Muscle of leg (tissue), 11 donors: ENCODE data around the gene NYAP2. TPM values are rescaled to one million over a fixed set of nuclear protein-coding genes. Genes with fewer than 3 reads are reported as not detected.

Experiments
- DNase-seq: peaks from one replicate; pipeline ENCODE4 v3.0.0; 2013
- H3K27ac ChIP-seq: one replicate; pipeline ENCODE4 v1.5.1; 2013; ENCODE audit warnings: mild to moderate bottlenecking, low read length, control low read depth
- H3K27me3 ChIP-seq: one replicate; pipeline ENCODE4 v1.6.1; 2013; ENCODE audit warnings: low read length; ENCODE audit not compliant: control insufficient read depth, insufficient read depth
- H3K36me3 ChIP-seq: one replicate; pipeline ENCODE4 v1.6.1; 2013; ENCODE audit warnings: low read length; ENCODE audit not compliant: control insufficient read depth, insufficient read depth
- H3K4me1 ChIP-seq: one replicate; pipeline ENCODE4 v1.6.1; 2013; ENCODE audit warnings: low read length; ENCODE audit not compliant: control insufficient read depth, insufficient read depth
- H3K4me3 ChIP-seq: one replicate; pipeline ENCODE4 v1.5.1; 2013; ENCODE audit warnings: low read length, control low read depth
- H3K9me3 ChIP-seq: replicated peaks from 2 replicates; pipeline ENCODE4 v1.6.1; 2013; ENCODE audit warnings: low read depth, low read length; ENCODE audit not compliant: control insufficient read depth
- WGBS: methylation state at CpG from one replicate; pipeline ENCODE4 v1.1.5; 2013; ENCODE audit warnings: missing lambda C conversion rate; ENCODE audit not compliant: insufficient coverage; 5-methylcytosine and 5-hydroxymethylcytosine counted together
- polyA plus RNA-seq, 8 donors: library from polyadenylated mRNA; unstranded; fragments of 120-200 nt; gene quantifications; one replicate each; pipeline versions ENCODE4 v1.2.1 to v1.2.3, GENCODE V29; 2013; ENCODE audit warnings: inconsistent platforms in 1 of 8, low replicate concordance in 1 of 8; ENCODE audit not compliant: insufficient read length in 8 of 8, insufficient read depth in 1 of 8
- total RNA-seq: library from RNA; stranded (reverse); fragments of 120-200 nt; gene quantifications from one replicate; pipeline ENCODE4 v1.2.4, GENCODE V29; 2013

The NYAP2 gene
- total and polyA plus RNA-seq, 9 donors: 0.05 to 1.4 (median 0.40) TPM

DNA sequence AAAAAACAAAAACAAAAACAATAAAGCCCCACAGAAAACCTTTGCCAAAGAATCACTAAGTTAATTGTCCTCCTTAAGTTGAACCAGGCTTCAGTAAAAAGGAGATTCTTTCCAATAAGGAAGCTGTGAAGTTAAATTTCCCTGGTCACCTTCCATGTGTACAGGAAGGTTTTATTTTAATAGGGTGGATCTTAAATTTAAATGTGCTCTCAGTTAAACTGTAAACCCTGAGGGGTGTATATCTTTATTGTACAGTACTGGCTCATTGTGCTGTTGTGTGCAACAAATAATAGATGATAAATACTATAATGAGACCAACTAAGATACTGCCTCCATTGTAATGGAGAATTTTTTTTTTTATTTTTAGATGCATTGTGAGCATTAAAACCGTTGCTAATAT is 97.1 kb downstream of the NYAP2 start:
- H3K27me3 ChIP-seq: no peaks in the 10 kb centered on the region
- no peaks in the 10 kb centered on the region for H3K36me3 ChIP-seq
- H3K9me3 ChIP-seq: no peaks in the 10 kb centered on the region
- no peak for DNase-seq
- WGBS: no CpG with 5 or more reads among the region's 1 CpG
- H3K4me1 ChIP-seq: no peaks in the 10 kb centered on the region
- H3K27ac ChIP-seq: no peak overlapping the region
- no peak overlapping the region for H3K4me3 ChIP-seq

DNA sequence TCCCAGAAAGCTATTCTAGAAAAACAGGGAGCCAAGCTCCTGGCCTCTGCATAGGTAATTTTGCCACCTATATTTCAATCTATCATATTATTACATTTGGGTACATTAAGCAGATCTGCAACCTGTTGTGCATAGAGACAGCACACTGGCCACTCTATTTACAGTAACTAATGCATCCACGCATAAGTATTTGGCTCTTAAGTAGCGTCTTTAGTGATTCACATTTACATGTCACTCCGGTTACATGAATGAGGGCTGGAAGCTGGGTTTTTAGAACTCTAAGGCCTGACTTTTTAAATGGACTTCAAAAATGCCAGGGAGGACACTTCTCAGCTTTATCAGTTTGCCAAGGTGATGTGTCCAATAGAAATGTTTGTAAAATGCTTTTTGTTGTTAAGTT is 97.7 kb downstream of the NYAP2 start:
- Histone ChIP-seq H3K9me3 (no peaks in the 10 kb centered on the region), H3K27me3 (no peaks in the 10 kb centered on the region), H3K4me3 (no peak overlapping the region), H3K36me3 (no peaks in the 10 kb centered on the region), H3K4me1 (no peaks in the 10 kb centered on the region), H3K27ac (no peak overlapping the region)
- DNase-seq: no peak
- 89% methylated on average over 3 of the region's 3 CpGs for WGBS

DNA sequence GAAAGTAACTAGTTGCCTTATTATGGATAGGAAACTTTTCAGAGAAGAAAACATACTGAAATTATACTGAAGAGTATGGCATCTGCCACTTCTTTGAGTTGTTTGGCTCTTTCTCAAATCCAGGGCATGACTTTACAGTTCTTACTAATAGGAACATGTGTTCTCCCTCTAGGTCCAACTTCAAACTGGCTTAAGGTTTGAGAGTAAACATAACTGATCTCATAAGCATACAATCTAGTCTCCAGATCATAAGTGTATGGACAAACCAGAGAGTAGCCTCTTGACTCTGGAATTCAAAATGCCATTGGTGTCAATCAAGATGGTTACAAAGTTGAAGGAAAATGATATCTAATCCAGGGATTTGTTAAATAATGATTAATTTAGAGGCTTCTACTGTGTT is 101.5 kb downstream of the NYAP2 start:
- DNase-seq: no peak
- Histone ChIP-seq H3K27ac (no peak overlapping the region), H3K27me3 (no peaks in the 10 kb centered on the region), H3K4me3 (no peak overlapping the region), H3K36me3 (no peaks in the 10 kb centered on the region), H3K4me1 (no peaks in the 10 kb centered on the region), H3K9me3 (no peaks in the 10 kb centered on the region)

DNA sequence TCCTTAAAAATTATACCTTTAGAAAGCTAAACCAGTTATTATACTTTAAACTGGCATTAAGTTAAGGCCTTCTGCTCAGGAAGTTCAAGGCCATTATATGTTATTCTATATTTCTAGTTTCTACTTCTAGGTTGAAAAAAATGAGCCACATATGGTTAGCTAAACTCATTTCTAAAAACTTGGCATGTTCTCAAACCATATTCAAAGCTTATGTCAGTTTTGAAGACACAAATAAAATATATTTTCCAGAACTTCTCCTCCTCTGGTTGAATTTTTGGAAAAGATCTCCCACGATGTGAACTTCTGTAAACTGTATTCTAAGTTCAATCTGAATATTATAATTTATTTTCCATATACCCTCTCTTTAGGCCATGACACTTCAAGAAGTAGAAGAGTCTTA is 103.5 kb downstream of the NYAP2 start:
- H3K36me3 ChIP-seq: no peaks in the 10 kb centered on the region
- DNase-seq: peak; percentile 11
- no peak overlapping the region for H3K27ac ChIP-seq
- H3K4me3 ChIP-seq: no peak overlapping the region
- H3K9me3 ChIP-seq: no peaks in the 10 kb centered on the region
- no CpG with 5 or more reads among the region's 1 CpG for WGBS
- H3K27me3 ChIP-seq: no peaks in the 10 kb centered on the region
- H3K4me1 ChIP-seq: no peaks in the 10 kb centered on the region

DNA sequence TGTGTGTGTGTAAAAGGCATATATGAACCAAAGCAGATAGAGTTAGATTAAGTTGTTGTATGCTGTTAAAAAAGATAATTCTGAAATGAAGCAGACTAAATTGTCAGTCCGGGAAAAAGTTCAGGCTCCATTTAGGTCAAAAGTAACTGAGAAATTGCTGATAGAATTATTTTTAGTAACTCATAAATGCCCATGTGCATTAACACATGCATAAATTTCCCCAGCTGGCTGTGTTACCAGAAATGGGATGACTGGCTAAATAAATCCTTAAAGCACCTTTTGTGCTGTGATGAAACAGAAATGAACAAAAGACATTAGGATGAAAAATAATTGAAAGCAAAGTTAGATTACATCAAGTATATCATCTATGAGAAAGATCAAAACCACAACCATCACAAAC is 111.3 kb downstream of the NYAP2 start:
- Histone ChIP-seq H3K36me3 (no peaks in the 10 kb centered on the region), H3K9me3 (no peaks in the 10 kb centered on the region), H3K27me3 (no peaks in the 10 kb centered on the region), H3K4me3 (no peak overlapping the region), H3K4me1 (no peaks in the 10 kb centered on the region), H3K27ac (no peak overlapping the region)
- no CpG with 5 or more reads among the region's 1 CpG for WGBS
- DNase-seq: no peak

DNA sequence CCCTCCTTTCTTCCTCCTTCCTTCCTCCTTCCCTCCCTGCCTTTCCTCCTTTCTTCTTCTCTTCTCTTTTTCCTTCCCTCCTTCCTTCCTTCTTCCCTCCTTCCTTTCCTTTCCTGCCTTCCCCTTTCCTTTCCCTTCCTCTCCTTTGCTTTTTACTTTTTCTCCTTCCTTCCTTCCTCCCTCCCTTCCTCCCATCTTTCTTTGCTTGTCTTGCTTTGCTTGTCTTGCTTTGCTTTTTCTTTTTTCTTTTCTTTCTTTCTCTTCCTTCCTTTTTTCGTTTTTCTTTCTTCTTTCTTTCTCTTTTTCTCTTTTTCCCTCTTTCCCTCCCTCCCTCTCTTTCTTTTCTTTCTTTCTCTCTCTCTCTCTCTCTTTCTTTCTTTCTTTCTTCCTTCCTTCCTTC is 113.0 kb downstream of the NYAP2 start:
- no peak for DNase-seq
- Histone ChIP-seq H3K4me1 (no peaks in the 10 kb centered on the region), H3K27me3 (no peaks in the 10 kb centered on the region), H3K36me3 (no peaks in the 10 kb centered on the region), H3K27ac (no peak overlapping the region), H3K9me3 (no peaks in the 10 kb centered on the region), H3K4me3 (no peak overlapping the region)
- WGBS: 14% methylated on average over 1 of the region's 1 CpG

DNA sequence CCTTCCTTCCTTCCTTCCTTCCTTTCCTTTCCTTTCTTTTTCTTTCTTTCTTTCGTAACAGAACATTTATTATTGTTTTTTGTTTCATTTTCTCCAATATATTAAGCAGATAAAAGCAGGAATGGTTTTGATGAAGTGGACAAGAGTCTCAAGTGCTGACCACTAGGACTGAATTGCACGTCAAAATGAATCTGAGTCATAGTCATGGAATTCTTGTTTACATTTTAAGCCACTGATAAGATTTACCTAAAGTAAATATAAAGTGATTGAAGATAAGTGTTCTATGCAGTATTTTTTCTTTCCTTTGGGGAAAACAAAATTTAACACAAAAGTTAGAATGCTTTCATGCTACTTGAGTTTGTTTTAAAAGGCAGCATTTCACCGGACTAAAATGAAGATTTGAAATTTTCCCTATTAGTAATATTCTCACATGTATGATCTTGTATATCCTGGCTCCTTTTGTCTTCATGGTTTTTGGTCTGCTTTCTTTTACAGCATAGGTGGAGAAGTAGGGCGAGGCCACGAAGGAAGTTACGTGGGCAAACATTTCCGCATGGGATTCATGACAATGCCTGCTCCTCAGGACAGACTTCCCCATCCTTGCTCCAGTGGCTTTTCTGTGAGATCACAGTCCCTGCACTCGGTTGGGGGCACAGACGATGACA is 113.5 kb downstream of the NYAP2 start:
- Histone ChIP-seq H3K4me3 (no peak overlapping the region), H3K9me3 (no peaks in the 10 kb centered on the region), H3K4me1 (no peaks in the 10 kb centered on the region), H3K36me3 (no peaks in the 10 kb centered on the region), H3K27ac (no peak overlapping the region), H3K27me3 (no peaks in the 10 kb centered on the region)
- 84% methylated on average over 6 of the region's 9 CpGs for WGBS
- no peak for DNase-seq

DNA sequence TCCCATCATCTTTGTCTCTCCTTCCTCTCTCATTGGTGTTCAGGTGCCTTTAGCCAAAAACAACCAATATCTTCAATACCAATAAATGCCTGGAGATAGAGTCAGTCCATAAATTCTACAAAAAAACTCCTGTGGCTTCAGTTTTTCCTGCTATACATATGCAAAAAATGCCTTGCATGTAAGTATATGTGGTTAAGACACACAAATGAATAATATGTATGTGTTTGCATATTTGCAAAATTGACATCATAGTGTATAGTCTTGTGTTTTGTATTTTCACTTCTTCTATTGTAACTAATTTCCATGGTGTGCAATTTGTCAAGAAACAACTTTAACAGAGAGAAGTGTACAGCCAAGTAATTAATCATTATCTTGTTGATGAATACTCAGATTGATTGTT is 115.5 kb downstream of the NYAP2 start:
- Histone ChIP-seq H3K27me3 (no peaks in the 10 kb centered on the region), H3K4me3 (no peak overlapping the region), H3K36me3 (no peaks in the 10 kb centered on the region), H3K9me3 (no peaks in the 10 kb centered on the region), H3K27ac (no peak overlapping the region), H3K4me1 (no peaks in the 10 kb centered on the region)
- no peak for DNase-seq

DNA sequence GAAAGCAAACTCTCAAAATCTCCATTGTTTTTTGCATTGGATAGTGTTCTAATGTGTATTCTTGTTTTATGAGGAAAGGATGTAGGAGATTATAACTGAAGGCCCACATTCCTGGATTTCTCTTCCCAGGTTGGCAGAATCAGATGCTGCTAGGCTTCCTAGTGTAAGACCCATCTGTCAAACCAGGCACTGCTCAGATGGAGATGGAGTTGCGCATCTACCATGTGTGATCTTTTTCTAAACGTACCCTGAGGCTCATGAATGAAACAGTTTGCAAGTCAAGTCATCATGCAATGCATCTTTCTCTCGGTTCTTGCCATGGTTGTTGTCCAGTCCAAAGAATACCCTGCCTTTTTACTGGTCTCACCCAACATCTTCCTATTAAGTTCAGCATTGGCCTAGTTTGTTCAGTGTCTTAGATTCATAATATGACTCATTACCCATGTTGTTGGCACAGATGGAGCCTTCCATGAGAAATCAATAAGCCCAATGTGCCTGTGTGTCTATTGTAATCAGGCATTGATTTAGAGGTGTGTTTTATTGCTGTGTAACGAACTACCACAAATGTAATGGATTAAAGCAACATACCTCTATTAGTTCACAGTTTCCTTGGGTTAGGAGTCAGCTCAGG is 127.4 kb downstream of the NYAP2 start:
- no peaks in the 10 kb centered on the region for H3K27me3 ChIP-seq
- no peak overlapping the region for H3K4me3 ChIP-seq
- no peaks in the 10 kb centered on the region for H3K36me3 ChIP-seq
- no peaks in the 10 kb centered on the region for H3K4me1 ChIP-seq
- no peak for DNase-seq
- H3K9me3 ChIP-seq: no peaks in the 10 kb centered on the region
- WGBS: 93% methylated on average over 2 of the region's 4 CpGs
- no peak overlapping the region for H3K27ac ChIP-seq

DNA sequence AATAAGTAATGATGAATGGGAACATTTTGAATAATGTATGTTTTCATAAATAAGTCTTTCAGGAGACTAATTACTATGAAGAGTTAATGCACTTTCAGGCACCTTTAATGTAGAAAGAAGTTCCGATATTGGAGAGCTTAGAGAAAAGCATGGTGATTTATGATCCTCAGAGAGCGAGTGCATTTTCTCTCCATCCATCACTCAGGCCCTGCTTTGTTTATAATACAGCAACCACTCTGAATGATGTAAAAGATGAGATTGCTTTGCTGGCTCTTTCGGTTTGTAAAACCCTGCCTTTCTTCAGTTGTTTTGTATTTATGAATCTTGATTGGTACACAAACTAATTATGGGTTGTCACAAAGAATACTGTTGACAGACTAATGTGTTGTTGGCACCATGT is 132.0 kb downstream of the NYAP2 start:
- no peak for DNase-seq
- no peaks in the 10 kb centered on the region for H3K9me3 ChIP-seq
- H3K4me3 ChIP-seq: no peak overlapping the region
- WGBS: no CpG with 5 or more reads among the region's 3 CpGs
- H3K36me3 ChIP-seq: no peaks in the 10 kb centered on the region
- no peaks in the 10 kb centered on the region for H3K4me1 ChIP-seq
- H3K27me3 ChIP-seq: no peaks in the 10 kb centered on the region
- H3K27ac ChIP-seq: no peak overlapping the region

DNA sequence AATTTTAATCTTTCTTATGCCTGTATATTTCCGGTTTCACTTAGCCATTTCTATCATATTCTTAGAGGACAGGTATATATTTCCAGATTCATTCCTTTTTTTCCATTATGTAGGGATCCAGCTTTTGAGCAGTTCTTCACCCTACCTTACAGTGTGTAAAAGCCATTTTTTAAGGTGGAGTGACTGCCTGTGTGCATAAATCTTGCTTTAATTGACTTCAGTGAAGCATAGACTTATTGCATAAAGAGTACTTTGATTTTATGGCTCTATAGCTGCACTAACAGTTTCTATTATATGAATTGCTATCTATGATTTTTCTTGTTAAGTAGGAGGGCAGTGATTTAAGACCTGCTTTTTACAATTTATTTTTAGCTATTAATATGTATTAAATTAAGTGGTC is 132.6 kb downstream of the NYAP2 start:
- no peaks in the 10 kb centered on the region for H3K9me3 ChIP-seq
- DNase-seq: no peak
- WGBS: no CpG with 5 or more reads among the region's 1 CpG
- H3K4me3 ChIP-seq: no peak overlapping the region
- no peak overlapping the region for H3K27ac ChIP-seq
- H3K27me3 ChIP-seq: no peaks in the 10 kb centered on the region
- no peaks in the 10 kb centered on the region for H3K4me1 ChIP-seq
- H3K36me3 ChIP-seq: no peaks in the 10 kb centered on the region
